RPMI8226 (cell line): Measurements from ENCODE around the gene KRTAP10-12.

Source experiments
- DNase-seq: peaks from one replicate; pipeline ENCODE4 v3.0.0-alpha.2; 2015

Gene KRTAP10-12

DNA sequence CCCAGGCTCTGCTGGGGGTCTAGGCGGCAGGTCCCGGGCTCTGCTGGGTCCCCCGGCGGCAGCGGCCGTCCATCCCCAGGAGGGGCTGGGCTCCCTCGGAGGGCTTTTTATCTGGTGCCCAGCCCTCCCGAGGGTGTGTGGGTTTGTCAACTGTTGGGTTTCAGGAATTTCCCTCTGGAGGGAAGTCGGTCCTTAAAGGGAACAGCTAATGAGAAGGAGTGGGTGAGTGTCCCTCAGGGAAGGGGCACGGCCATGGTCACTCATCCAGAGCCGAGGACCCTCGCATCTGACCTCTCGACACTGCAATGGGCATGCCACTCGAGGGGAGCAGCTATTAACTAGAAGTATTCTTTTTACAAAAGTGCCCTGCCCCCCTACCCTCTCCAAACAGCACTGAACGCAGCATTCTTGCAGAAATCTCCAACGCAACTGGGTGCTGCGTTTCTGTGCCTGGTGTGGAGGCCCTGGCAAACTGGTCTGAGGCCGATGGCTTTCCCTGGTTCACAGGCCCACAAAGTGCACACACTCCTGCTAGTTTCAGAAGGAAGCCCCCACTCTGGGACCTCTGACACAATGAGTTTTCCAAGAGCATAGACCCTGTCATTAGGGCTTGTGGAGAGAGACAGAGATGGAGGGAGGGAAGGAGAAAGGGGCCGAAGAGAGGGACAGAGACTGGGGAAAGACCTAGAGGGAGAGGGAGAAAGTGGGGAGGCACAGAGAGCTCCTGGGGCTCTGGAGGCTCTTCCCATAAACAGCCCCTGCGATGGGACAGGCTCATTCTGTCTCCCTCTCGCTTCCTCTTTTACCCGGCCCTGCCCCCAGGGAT is 15.4 kb downstream of the KRTAP10-12 start:
- DNase-seq = no peak

DNA sequence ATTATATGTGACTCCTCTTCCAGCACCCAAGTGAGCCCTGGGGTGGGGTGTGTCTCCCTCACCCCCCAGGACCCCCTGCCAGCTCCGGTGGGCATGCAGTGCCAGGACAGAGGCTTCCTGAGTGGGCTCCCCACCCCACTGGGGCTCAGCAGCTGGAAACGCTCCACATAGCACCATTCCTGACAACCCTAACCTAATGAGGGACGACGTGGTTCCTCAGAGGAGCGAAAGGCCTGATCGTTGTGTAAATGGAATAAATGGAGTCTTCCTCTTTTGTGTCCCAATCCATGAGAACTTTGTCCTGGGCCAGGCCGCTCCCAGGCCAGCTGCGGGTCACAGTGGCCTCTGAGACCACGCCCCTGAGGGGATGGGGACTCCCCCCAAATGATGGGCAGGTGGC is 16.2 kb downstream of the KRTAP10-12 start:
- no peak for DNase-seq

DNA sequence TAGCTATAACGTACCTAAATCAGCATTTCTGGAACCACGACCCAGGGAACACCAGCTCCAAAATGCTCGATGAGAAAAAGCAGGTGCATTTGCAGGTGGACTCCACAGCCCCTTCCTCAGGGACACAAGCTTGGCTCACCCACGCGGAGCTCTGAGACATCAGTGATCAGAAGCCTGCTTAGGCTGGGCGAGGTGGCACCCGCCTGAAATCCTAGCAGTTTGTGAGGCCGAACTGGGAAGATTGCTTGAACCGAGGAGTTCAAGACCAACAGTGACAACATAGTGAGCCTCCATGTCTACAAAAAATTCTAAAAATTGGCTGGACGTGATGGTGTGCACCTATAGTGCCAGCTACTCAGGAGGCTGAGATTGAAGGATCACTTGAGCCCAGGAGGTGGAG is 16.9 kb downstream of the KRTAP10-12 start:
- no peak for DNase-seq

GRCh38 chr21:44714905-44715304 is 17.9 kb downstream of the KRTAP10-12 start:
- DNase-seq = no peak

DNA sequence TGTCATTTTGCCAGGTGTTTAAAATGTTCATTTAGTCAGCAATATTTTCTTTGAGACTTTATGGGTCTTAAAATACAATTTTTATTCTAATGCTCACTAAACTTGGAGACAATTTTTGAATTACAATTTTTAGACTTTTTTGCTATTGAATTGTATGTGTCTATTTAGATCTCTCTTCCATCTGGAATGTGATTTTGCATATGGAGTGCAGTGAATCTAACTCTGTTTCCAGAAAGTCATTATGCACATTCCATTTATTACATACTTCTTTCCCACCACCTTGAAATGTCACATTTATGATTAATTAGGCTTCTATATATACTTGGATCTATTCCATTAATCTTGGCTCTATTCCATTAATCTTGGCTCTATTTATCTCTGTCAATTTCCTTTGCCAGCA is 20.0 kb downstream of the KRTAP10-12 start:
- no peak for DNase-seq

GRCh38 chr21:44718093-44718492 is 21.1 kb downstream of the KRTAP10-12 start:
- DNase-seq = no peak

DNA sequence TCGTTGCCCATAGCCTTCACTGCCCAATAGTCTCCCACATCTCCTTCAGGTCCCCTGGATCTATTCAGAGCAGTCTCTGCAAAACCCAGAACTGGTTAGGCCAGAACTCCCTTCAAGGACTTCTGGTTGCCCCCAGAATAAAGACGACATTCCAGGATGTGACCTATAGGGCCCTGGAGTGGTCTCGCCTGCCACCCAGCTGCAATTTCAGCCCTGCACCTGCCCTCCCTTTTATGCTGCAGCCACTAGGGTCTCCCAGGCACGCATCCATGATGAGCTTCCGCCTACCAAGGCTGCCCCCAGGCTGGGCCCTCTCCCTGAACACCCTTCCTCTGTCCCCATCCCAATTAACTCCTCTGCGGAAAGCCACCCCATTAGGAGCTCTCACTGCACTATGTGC is 21.6 kb downstream of the KRTAP10-12 start:
- no peak for DNase-seq

GRCh38 chr21:44720170-44720569 is 23.2 kb downstream of the KRTAP10-12 start:
- no peak for DNase-seq

DNA sequence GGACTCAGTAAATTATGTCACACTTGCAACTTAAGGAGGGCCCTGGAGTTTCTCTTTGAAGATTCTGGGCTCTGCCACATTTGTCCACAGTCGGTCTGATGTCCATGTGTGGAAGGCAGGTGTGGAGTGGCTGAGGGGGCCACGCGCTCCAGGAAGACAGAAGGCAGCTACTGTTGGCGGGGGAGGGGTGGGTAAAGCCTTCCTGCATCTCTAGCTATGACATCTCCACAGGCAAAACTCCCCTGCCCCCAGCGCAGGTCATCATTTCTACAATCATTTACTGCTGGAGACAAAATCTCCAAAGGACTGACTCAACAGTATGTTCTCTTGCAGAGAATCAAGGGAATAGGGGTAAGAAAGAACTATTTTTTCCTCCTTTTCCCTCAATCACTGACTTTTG is 25.8 kb downstream of the KRTAP10-12 start:
- no peak for DNase-seq

DNA sequence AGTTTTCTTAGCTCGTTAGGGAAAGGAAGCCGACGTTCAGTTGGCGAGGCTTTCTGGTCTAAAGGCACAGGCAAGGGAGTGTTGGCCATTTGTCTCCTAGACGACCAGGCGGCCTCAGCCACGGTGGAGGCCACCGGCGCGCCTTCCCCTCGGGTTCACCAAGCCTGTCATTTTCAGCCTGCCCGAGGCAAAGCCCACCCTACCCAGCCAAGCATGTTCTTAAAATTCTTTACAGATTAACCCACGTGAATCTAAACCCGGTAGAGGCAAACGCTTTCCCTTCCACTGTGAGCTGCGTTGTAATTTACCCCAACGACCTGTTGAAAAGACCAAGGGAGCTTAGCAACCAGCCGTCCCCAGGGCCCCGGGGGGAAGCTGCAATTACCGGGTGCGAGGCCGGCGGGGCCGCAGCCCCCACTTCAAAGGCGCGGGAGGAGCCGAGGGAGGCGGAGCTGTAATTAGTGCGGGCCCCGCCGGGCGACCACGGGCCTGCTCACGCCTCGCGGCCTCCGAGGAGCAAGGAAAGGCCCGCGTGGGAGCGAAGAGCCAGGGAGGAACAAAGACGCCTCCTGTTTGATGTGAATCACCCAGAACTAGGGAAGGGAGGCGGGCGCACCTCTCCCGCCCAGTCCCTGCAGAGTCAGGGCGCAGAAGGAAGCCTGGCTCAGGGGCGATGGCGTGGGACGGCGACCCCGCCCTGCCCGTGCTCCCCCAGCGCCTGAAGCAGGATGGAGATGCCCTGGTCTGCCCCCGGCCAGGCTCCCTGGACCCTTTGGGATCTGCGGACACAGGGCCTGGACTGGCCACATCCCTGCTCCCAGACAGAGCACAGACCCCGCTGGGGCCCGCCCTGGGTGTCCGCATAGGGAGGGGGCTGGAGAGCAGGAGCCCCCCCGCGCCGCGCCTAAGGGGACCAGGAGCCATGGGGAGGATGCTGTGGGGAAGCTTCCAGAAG is 26.5 kb downstream of the KRTAP10-12 start:
- no peak for DNase-seq

DNA sequence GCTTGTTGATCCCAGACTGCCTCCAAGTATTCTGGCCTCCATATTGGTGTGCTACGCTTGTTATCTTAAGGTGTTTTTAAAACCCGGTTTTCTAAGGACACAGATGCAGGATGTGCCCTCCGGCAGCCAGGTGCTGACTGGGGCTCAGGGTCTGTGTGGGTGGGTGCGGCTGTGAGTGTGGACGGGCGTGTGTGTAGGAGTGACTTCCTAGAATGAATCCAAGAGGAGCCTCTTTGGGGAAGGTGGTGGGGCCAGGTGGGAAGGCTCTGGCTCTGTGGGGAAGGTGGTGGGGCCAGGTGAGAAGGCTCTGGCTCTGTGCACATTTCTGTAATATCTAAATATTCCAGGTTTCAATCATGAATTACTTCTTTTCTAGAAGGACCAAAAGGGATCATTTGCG is 27.2 kb downstream of the KRTAP10-12 start:
- no peak for DNase-seq

- DNase-seq = no peak
These were observed 28.0 kb downstream of the KRTAP10-12 start for GRCh38 chr21:44724926-44725325.

DNA sequence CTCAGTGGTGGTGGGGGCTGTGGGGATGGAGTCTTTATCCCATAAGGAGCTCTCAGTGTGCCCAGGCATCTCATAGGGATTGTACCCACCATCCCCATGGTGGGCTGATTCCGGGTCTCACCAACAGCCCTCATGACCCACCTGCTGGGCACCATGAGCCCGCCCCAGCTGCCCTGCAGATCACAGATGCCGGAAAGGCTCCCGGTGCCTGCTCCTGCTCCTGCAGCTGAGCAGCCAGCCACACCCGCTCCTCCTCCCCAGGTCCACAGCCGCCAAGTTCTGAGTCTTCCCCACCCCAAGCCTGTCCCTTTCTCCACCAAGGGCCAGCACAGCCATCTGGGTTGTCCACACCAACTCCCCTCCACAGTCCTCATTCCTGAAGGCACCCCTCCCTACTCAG is 29.9 kb downstream of the KRTAP10-12 start:
- DNase-seq = no peak

DNA sequence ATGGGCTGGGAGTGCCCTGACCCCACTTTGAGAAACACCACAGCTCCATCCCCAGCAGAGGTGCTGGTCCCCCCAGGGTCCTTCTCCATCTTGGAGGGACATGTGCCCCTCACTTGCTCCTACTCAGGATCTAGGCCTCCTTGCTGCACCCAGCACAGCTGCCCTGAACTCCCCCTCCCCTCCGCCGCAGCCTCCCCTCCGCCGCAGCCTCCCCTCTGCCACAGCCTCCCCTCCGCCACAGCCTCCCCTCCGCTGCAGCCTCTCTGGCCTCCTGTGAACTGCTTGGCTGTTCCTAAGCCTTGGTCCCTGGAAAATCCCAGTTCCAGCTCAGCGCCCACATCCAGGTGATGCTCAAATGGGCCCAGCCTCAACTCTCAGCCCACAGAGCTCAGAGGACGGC is 30.3 kb downstream of the KRTAP10-12 start:
- no peak for DNase-seq

DNA sequence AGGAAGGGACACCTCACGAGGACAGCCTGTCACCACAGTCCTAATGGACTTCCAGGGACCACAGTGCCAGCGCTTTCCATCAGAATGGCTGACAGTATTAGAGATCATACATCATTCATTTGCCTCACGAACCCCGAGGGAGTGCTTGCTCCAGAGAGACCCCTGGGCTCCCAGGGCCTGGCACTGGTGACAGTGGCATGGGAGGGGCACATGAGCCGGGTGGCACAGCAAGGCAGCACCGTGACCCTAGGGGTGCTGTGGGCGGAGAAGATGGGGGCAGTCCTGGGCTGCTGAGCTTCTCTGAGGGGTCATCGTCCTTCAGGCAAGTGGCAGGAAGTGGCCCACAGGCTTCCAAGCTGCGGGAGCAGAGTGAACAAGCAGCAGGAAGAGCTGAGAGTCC is 30.8 kb downstream of the KRTAP10-12 start:
- no peak for DNase-seq

GRCh38 chr21:44728716-44729115 is 31.7 kb downstream of the KRTAP10-12 start:
- no peak for DNase-seq

DNA sequence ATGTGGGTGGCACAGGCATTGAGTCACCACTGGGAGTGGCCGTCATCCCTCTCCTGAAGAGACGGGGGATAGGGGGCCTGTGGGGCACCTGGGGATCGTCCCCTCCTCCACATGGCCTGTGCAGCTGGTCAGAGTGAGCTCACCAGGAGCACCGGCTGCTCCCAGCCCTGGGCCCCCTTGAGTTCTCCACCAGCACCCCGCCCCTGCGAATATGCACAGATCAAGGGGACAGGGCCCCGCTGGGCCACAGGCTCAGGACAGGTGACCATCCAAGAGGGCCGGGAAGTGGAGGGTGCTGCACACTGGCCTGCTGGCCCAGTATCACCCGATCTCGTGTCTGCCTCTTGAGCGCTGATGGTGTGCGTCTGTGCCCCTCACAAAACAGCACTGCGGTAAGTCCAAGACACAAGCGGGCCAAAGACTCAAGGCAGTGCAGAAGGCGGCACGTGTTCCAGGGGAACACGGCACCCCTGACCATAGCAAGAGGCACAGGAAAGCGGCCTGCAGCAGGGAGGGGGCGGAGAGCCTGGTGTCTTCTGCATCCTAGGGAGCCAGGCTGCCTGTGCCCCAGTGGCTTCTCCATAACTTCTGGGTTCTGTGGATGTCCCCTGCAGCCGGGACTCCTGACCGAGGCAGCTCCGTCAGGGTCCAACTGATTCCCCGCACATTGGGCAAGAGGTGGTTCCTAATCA is 32.5 kb downstream of the KRTAP10-12 start:
- no peak for DNase-seq

DNA sequence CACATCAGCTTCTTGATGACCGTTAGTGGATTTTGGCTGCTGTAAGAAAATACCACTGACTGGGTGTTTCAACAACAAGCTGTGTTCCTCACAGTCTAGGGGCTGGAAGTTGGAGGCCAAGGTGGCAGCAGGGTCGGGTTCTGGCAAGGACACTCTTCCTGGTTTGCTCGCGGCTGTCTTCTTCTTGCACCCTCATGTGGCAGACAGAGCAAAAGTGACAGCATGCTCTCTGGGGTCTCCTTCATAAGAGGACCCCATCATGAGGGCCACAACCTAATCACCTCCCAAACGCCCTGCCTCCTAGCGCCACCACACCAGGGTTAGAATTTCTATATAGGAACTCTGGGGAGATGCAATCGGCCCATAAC is 33.0 kb downstream of the KRTAP10-12 start:
- DNase-seq = no peak

GRCh38 chr21:44730951-44731579 is 34.1 kb downstream of the KRTAP10-12 start:
- DNase-seq = no peak

GRCh38 chr21:44732263-44732662 is 35.3 kb downstream of the KRTAP10-12 start:
- DNase-seq = no peak

- no peak for DNase-seq
These were observed 36.0 kb downstream of the KRTAP10-12 start for GRCh38 chr21:44732956-44733355.

GRCh38 chr21:44734026-44734745 is 37.2 kb downstream of the KRTAP10-12 start:
- no peak for DNase-seq
